Posterior vena cava (tissue), 2 donors: ENCODE results near the gene ULK3. TPM values are rescaled to one million over a fixed set of nuclear protein-coding genes. Genes with fewer than 3 reads are reported as not detected.
"Not testable (repeated sequence)": the region's sequence is repeated elsewhere in the genome, so short reads cannot be mapped to it uniquely, and the experiment has no call there.

Experiments
- DNase-seq: peaks from one replicate; pipeline ENCODE4 v3.0.0-alpha.2; 2020; ENCODE audit warnings: low spot score
- intact Hi-C, 2 donors: fragments of 100-400 bp; cut with DNase I; formaldehyde crosslinking; loops; one replicate each; pipeline versions ENCODE4 v1.14.1 to v1.14.2; 2022 to 2023
- long read RNA-seq, 2 donors: library from polyadenylated mRNA; unstranded; transcript quantifications; one replicate each; pipeline ENCODE4 v2.0.0, GENCODE V29; 2020 to 2021
- total RNA-seq, 2 donors: library from RNA; stranded (reverse); fragmentation: NEBNext Ultra II Directional; extraction: Animal tissue kit (Norgen Biotek cat#: 25700); gene quantifications; one replicate each; pipeline ENCODE4 v1.2.1, GENCODE V29; 2021
- donor health status: DM: yes; HTN: yes; CAD: no.
- donor health status: DM: yes; HTN: yes; CAD: no.

Gene ULK3
- 10 to 100 TPM; 19.1 to 21.8 TPM for total RNA-seq
- long read RNA-seq, donor 1, partial matches to known transcripts: 8 of 20 reads
- long read RNA-seq, donor 1, other reads (novel, unspliced or antisense): 5 of 20 reads
- long read RNA-seq, donor 2, transcript ULK3-220 (16 exons, 2,611 nt): minor isoform, 8 of 53 reads
- long read RNA-seq, donor 2, transcript ULK3-202 (15 exons, 2,738 nt): major isoform, 9 of 53 reads
- long read RNA-seq, donor 2, partial matches to known transcripts: 18 of 53 reads
- long read RNA-seq, donor 2, other reads (novel, unspliced or antisense): 18 of 53 reads

GRCh38 chr15:74842581-74843444 is at the start of gene ULK3:
Gene ULK3 (minus strand): TSS chr15:74843156. CDS start chr15:74843105, 51 bp downstream.
- peak; percentile 97 for DNase-seq
- intact Hi-C loops: loop anchor here in 1 of 2 donors (5.0 kb wide), 1 partner anchor 61 kb away; the partner anchor contains the start of gene CSK

DNA sequence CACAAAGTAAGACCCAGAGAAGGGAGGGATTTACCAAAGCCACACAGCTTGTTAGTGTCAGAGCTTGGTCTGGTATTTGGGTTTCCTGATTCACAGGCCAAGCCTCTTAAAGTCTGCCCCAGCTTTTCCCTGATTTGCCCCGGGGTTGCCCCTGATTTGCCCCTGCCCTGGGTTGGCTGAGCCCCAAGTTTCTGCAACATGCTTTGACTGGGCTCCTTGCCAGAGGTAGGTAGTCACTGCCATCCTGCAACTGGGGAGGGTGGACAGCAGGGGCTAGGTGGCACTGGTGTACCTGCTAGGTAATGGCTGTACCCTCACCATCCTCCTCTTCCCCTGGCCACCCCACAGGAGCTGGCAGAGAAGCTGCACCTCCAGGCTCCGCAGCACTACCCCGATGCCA is 49.4 kb upstream of the ULK3 start:
- no peak for DNase-seq
- intact Hi-C loops: no loop called here

- no peak for DNase-seq
- intact Hi-C loops: no loop called here
These were observed 48.5 kb upstream of the ULK3 start for GRCh38 chr15:74891469-74891868.

DNA sequence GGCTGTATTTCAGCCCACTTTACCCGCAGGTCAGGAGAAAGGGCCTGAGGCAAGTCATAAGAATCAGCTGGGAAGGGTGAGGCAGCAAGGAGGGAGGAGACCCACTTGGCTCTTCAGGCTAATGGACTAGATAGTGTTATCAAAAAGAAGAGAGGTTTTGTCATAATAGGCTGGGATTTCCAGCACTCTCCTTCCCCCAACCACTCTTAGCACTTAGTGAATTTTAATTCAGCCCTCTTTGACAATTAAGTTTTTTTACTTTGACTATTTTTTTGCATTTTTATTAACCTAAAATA is 47.7 kb upstream of the ULK3 start:
- intact Hi-C loops: no loop called here
- DNase-seq: no peak

GRCh38 chr15:74889883-74890664 is 47.1 kb upstream of the ULK3 start, which contains the start of gene MPI:
Gene MPI (plus strand): TSS chr15:74890042. CDS start chr15:74890074, 32 bp downstream.
- DNase-seq: peak; percentile 96
- intact Hi-C loops: no loop called here

GRCh38 chr15:74889390-74889882 is 46.5 kb upstream of the ULK3 start:
- intact Hi-C loops: no loop called here
- no peak for DNase-seq

- intact Hi-C loops: no loop called here
- DNase-seq: no peak
These were observed 45.8 kb upstream of the ULK3 start for GRCh38 chr15:74888716-74889115.

- DNase-seq, intact Hi-C loops: not testable (repeated sequence)
These were observed 44.7 kb upstream of the ULK3 start for GRCh38 chr15:74887537-74888193.

DNA sequence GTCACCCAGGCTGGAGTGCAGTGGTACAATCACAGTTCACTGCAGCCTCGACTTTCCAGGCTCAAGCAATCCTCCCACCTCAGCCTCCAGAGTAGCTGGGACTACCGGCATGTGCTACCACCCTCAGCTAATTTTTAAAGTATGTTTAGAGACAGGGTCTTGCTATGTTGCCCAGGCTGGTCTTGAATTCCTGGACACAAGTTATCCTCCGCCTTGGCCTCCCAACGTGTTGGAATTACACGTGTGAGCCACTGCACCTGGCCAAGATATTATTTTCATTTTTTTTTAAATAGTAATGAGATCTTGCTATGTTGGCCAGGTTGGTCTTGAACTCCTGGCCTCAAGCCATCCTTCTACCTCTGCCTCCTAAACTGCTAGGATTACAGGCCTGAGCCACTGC is 42.5 kb upstream of the ULK3 start:
- DNase-seq: no peak
- intact Hi-C loops: no loop called here

DNA sequence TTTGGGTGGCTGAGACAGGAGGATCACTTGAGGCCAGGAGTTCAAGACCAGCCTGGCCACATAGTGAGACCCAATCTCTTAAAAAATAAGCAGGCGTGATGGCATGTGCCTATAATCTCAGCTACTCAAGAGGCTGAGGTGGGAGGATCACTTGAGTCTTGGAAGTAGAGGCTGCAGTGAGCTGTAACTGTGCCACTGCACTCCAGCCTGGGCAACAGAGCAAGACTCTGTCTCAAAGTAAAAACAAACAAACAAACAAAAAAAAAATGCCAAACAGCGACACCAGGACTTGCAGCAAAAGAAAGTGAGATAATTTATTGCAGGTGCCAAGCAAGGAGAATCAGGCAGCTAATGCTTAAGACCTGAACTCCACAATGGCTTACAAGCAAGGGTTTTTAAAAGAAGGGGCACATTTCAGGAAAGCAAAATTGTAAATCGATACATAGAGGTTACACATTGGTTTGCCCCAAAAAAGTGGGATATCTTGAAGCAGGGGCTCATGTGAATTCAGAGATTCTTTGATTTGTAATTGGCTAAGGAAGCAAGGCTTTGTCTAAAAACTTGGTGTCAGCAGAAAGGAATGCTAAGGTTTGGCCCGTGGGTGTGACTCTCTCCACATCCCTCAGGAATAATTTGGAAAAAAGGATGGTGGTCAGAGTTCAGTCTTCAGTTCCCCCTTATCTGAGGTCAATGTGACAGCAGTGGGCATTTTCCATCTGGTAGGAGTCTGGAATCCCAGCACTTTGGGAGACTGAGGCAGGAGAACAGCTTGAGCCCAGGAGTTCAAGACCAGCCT is 41.7 kb upstream of the ULK3 start:
- intact Hi-C loops: no loop called here

DNA sequence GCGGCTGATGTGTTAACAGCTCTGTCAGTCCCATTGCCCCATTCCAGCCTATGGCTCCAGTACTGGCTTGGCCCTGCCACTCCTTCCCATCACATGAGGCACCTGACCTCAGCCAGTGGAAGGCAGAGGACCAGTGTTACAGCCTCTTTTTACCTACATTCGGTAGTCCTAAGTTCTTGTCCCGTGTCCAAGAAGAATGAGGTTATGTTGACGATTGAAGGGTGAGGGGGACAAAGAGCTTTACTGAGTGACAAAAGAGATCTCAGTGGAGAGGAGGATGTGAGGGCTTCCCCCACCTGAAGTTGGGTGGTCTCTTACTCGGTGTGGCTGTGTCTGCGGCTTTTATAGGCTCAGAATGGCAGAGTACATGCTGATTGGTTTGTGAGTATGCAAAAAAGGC is 39.6 kb upstream of the ULK3 start:
- intact Hi-C loops: no loop called here
- DNase-seq: no peak

More for the DNA sequence above, 41.7 kb upstream of the ULK3 start:
- no peak for DNase-seq

DNA sequence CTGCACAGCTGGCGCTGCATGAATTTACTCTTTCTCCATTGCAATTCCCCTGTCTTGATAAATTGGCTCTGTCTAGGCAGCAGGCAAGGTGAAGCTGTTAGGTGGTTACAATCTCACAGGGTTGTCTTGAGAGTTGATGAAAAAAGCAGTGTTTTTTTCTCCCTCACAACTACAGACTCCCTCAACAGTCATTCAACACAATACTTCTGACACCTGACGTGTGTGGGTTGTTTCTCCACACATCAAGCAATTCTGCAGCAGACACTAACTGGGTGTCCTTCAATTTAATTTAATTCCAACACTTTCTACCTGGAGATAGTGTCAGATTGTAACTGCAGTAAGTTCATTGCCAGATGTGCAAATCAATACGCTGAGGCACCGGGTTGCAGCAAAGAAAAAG is 35.3 kb upstream of the ULK3 start:
- DNase-seq: no peak
- intact Hi-C loops: no loop called here

DNA sequence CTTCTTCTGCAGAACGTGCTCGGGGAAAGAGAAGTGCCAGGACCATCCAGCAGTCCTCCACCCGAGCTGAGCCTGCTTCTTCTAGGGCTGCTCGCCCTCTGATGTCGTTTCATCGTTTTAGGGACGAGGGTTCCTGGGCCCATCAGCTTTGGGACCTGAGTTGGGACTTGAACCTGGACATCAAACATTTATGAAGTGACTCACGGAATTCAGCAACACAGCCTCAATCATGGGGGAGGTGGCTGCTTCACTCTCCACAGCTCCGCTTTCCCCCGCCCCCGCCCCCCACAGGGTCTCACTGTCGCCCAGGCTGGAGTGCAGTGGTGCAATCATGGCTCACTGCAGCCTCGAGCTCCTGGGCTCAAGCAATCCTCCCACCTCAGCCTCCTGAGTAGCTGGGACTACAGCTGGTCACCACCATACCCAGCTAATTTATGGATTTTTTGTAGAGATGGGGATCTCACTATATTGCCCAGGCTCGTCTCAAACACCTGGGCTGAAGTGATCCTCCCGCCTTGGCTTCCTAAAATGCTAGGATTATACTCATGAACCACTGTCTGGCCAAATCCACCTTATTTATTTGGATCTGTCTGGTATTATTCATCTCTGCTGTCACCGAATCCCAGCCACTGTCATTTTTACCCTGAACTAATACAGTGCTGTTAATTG is 30.9 kb upstream of the ULK3 start:
- intact Hi-C loops: no loop called here
- no peak for DNase-seq

- intact Hi-C loops: no loop called here
- peak; percentile 98 for DNase-seq
These were observed 30.2 kb upstream of the ULK3 start, which contains the start of gene SCAMP2 for GRCh38 chr15:74873036-74873755. Gene SCAMP2 (minus strand): TSS chr15:74873365. CDS start chr15:74873255, 110 bp downstream.

GRCh38 chr15:74872702-74873035 is 29.7 kb upstream of the ULK3 start:
- DNase-seq: no peak
- intact Hi-C loops: no loop called here

- no peak for DNase-seq
- intact Hi-C loops: no loop called here
These were observed 27.7 kb upstream of the ULK3 start for GRCh38 chr15:74870436-74871215.
